NCI-H1105 treated with DMSO at 0.1 percent for 48 hours (cell line): ENCODE measurements around the gene MAP7D1.

ENCODE experiments used
- DNase-seq: peaks from one replicate; lab custom pipeline; 2025; lab: John Stamatoyannopoulos, UW

Gene MAP7D1

DNA sequence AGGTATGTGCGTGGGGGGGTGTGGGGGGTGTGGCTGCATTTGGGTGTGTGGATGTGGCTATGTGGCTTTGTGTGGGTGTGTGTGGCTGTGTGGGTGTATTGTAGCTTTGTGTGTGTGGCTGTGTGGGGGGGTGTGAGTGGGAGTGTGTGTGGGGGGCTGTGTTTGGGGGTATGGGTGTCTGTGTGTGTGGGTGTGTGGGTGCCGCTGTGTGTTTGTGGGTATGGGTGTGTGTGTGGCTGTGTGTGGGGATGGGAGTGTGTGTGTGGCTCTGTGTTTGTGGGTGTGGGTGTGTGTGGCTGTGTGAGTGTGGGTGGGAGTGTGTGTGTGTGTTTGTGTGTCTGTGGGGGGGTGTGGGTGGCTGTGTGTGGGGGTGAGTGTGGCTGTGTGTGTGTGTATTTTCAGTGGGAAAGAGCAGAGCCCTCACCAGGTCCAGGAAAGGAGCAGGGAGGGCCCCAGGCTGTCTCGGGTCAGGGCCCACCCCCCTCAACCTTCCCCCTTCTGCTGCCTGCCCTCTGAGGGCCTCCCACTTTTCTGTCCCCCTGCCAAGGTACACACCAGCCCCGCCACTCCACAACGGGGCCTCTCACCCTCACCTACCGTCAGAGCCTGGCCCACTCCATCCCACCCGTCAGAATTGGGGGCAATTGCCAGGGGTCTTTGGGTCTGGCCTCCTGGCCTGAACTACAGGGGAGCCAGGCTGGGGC lies 29.0 kb upstream of the MAP7D1 start:
- no peak for DNase-seq

- DNase-seq = no peak
Measured at GRCh38 chr1:36128126-36128904, 27.6 kb upstream of the MAP7D1 start.

DNA sequence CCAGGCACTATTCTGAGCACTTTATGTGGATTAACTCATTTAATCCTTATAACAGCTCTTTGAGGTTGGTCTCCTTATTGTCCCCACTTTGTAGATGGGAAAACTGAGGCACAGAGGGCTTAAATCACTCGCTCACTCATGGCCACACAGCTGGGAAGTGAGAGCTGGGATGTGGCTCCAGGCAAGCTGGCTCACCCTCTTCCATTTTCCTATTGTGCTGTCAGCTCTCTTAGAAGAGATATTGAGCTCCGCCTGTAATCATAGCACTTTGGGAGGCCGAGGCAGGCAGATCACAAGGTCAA lies 27.1 kb upstream of the MAP7D1 start:
- DNase-seq = no peak

DNA sequence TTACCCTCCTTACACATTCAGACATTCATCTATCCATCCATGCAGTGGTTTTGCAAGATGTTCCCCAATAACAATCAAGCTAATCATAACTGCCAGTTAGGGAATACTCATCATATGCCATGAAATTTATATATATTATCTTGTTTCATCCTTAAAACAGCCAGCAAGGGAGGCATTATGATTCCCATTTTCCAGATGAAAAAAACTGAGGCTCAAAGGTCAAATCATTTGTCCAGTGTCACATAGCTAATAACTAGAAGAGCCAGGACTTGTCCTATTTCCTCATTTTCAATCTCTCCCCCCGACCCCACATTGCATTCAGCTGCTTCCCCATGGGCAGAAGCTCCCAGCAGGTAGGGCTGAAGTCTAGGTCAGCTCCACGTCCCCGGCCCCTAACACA lies 23.9 kb upstream of the MAP7D1 start:
- no peak for DNase-seq

DNA sequence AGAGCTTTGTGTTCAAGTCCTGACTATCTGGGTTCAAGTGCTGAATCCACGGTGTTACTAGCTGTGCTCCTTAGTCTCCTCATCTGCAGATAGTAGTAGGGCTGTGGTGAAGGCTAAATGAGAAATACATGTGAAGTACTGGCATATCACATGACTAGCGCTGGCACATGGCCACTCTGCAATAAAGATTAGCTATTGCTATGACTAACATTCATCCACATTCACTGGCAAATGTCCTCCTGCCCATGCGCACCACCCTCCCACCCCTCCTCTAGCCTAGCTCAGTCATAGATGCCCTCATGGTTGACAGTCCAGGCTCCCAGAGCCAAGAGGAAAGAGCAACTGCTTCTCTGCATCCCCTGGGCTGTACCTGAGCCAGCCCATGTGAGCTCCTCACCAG lies 22.5 kb upstream of the MAP7D1 start:
- no peak for DNase-seq

GRCh38 chr1:36134031-36134430 lies 21.9 kb upstream of the MAP7D1 start:
- no peak for DNase-seq

DNA sequence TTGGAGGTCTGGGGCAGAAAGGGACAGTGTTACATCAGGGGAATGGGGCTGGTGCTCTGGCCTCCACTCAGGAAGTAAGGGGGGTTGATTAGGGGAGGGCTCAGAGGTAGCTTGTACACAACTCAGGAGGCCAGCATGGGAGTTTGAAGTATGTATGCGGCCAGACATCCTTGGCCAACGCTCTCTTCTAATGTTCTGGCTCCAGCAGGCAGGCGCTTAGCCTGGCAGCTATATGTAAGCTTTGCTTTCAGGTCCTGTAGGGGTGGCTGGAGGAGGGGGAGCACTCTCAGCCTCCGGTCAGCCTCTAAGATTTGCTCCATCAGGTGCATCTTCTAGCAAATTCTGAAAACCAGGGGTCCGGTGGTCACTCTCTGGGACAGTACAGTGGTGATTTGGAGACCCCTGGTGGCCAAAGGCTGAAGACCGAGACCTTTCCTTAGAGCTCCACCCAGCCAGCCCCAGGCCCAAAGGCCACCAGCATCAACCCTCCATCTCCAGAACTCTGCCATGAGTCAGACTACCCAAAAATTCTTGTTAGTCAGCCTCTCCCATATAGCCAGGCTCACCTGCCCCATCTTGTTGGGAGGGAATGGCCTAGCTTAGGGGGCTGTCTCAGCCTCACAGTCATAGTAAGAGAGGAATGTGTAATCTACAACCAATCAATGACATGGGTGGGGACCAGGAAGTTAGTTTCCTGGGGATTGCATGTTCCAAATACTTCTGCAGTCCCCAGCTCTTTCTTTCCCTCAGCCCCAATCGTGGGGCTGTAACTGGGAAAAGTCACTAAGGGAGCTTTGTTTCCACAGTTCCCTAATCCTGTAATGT lies 21.2 kb upstream of the MAP7D1 start:
- no peak for DNase-seq

GRCh38 chr1:36135330-36135667 lies 20.7 kb upstream of the MAP7D1 start:
- no peak for DNase-seq

DNA sequence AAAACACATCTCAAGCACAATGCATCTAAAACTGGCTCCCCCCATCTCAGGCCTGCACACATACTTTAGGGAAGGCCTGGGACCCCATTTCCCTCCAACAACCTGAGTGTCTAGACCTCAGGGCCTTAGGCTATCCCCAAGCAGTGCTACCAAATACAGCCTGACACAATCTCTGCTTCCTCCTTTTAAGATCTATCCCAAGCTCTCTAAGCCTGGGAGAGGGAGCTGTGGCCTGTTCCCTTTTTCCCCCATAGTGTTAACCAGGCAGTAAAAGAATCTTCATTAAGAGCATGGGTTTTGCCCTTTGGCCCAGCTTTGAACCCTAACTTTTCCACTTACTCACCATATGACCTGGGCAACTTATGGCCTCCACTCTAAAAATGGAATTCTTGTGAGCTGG lies 20.2 kb upstream of the MAP7D1 start:
- no peak for DNase-seq

DNA sequence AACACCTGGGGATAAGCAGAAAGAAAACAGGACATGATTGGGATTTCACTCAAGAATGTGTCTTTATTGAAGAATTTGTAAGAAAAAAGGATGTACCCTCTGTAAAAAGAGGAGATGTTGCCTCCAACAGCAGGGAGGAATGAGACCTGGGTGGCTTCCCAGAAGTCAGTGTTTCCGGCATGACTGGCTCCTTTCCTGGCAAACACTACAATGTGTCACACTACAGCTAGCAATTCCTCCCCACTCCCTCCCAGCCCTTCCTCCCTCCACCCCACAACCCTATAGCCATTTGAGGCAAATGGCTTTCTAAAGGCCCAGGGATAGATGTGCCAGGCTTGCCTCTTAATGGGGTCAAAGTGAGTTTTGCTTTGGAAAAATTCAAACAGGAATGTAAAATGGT lies 19.4 kb upstream of the MAP7D1 start:
- DNase-seq = no peak

DNA sequence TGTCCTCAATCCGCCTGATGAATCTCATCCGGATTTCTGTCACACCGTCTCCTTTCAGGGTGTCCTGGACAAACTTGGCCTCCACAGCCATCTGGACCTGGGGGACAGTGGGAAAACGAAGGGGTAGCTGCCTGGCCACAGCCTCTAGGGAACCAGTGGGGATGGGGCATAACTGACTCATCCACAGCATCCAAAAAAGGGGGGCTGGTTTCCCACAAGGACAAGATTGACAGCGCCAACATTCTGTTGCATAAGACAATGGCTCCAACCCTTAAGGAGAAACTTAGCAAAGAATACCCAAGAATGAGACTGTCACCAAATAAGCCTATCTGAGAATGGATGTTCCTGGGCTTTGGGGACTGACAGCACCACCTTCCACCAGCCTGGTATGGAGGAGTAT lies 18.7 kb upstream of the MAP7D1 start:
- no peak for DNase-seq

GRCh38 chr1:36137776-36138175 lies 18.2 kb upstream of the MAP7D1 start:
- peak; percentile 92 for DNase-seq

- DNase-seq = no peak
Measured at GRCh38 chr1:36139521-36139920, 16.4 kb upstream of the MAP7D1 start.

DNA sequence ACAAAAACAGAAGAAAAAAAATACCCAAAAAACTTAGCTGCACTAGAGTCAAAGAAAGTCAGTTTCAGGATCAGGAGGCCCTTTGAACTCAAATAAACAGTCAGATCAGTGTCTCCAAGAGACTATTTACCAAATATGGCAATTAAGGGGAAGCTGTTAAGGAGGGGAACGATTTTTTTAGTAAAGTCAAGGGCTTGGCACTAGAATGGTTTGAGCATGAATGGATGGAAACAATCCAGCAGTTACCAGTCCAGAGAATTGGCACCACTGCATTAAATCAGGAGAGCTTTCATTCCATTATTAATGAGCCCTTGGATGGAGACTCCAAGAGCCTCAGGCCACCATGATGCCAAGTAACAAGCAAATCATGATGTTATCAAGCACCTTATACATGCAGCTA lies 13.8 kb upstream of the MAP7D1 start:
- peak; percentile 75 for DNase-seq

DNA sequence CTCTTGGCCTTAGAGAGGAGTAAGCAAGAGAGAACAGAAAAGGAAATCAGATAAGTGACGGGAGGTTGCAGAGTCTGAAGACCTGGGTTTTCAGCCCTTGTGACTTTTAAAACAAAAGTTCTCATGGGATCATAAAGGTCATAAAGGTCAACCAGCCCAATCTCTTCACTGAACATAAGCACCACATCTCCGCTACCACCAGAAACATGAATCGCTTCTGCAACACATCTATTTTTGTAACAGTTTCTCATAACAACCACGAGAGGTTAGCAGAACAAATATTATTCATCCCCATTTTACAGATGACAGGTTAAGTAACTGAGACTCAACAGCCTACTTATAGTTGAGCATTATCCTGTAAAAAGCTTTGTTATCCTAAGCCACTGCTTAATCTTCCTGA lies 12.5 kb upstream of the MAP7D1 start:
- DNase-seq = no peak

DNA sequence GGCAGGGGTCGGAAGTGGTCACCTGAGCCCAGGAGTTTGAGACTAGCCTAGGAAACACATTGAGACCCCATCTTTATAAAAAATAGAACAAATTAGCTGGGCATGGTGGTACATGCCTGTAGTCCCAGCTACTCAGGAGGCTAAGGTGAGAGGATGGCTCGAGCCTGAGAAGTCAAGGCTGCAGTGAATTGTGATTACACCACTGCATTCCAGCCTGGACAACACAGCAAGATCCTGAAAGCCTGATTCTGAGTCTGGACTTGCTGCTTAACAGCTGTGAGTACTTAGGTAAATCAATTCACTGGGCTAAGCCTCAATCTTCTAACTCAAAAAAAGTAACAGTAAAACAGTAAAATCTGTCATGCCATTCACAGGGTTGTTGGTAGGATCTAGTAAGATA lies 11.5 kb upstream of the MAP7D1 start:
- DNase-seq = no peak

- no peak for DNase-seq
Measured at GRCh38 chr1:36148821-36149236, 7.1 kb upstream of the MAP7D1 start.

DNA sequence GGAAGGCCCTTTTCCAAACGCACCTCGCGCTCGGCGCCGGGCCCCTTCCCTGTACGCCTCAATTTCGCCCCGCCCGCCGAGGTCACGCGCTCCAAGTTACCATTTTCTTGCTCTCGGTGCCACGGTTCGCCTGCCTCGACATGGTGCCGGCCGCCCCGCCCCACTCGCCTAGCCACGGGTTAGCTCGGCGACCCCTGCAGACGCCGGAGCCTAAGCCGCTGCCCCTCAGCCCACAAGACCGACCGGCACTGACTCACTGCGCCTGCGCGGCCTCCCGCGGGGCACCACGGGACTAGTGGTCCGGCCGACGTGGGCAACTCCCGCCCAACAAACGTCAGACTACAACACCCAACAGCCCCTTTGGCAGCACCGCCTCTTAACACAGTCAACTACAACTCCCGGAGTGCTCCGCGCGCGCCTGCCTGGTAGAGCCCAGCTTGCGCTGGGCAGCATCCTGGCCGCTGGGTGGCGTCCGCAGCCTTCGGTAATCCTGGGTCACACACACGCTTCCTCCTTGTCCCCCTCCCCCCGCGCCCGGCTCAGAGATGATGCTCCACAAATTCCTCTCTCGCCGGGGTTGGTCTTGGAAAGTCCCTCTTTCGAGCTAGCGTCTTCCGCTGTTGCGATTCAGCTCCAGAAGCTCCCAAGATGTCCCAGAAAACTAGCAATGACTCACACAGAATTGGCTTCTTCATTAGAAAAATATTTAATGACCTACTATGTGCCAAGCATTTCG lies 6.6 kb upstream of the MAP7D1 start, which contains the start of gene TRAPPC3:
TSS of gene TRAPPC3 (minus strand) at position 250 of the 736 bp plus-strand sequence. CDS start at position 142, 108 bp downstream.
- peak; percentile 100 for DNase-seq

DNA sequence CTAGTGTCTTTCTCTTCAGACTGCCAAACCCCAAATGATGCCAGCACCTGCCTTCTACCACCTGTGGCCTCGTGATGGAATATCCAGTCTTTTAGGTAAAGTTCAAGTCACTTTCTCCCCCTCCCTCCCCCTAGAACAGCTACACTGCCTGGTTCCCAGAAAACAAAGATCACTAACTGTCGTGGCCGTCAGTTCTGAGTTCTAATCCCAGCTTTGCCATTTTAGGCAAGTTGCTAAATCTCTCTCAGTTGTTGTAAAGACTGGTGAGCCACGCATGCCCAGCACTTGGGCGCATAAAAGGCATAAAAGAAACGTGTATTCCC lies 6.0 kb upstream of the MAP7D1 start:
- DNase-seq = no peak

DNA sequence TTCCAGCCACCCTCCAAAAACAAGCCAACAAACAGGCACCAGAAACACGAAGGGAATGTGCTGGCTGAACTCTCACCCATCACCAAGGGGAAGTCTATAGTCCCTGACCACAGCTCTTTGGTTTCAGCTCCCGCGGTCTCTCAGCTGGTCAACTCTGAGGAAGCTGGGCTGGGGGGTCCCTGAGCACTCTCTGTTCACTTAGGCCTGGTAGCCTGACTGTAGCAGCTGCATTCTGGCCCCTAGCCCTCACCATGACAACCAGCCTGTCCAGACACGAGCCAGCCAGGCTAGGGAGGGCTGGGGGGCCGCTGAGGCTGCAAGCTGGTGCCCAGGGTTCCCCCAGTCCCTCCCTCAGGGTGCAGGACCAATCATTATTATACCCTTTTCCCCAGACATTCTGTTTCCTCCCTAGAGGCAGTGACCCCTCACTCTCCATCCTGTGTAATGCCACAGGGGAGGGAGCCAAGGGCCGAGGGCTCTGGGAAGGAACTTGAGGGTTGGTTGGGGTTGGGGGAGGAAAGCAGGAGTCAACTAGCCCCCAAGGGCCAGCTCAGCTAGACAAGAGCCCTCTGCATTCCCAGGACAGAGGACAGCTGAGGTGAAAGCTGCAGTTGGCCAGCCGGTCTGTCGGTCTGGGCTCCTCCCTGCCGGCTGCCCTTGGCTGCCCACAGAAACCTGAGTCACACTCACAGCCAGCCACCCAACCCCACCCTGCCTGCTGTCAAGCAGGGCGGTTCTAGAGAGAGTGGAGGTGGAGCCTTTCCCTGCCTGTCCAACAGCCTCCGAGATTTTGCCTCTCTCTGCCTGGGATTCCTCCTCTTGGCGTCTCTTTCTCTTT lies 5.4 kb upstream of the MAP7D1 start:
- DNase-seq = peak; percentile 75

DNA sequence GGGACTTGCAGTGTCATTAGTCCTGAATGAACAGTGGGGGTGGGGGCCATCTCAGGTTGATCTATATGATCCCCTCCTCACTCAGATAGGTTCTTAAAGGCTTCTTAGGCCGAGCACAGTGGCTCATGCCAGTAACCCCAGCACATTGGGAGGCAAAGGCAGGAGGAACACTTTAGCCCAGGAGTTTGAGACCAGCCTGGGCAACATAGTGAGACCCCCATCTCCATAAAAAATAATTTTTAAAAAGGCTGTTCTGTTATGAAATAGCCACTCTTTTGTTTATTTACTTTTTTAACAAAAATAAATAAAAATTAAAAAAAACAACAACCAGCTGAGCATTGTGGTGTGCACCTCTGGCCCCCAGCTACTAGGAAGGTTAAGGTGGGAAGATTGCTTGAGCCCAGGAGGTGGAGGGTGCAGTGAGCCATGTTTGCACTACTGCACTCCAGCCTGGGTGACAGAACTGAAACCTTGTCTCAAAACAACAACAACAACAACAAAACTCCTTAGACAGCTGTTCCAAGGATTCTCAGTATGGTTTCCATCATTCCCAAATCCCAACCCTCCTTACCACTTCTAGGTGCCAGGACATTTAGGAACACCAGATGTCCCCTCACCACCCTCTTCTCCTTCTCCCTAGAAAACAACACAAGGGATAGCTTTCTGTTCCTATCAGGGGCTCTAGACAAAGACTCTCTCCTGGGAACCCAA lies 4.7 kb upstream of the MAP7D1 start:
- DNase-seq = no peak
